Breast epithelium (tissue), 3 donors: ENCODE data around the gene FAM9C.

Source experiments
- POLR2AphosphoS5 ChIP-seq, 3 donors: sonication (generic); formaldehyde crosslinking; IDR thresholded peaks; one replicate each; pipeline ENCODE4 v1.6.1; 2017; ENCODE audit warnings: antibody characterized with exemption in 3 of 3
- TF ChIP-seq, protein P1 (sequence below), 3 donors: fragments of 450-650 bp; IDR thresholded peaks; one replicate each; pipeline ENCODE4 v1.5.1; 2016 to 2017; ENCODE audit warnings: antibody characterized with exemption in 3 of 3, mild to moderate bottlenecking in 3 of 3, moderate library complexity in 3 of 3

DNA sequence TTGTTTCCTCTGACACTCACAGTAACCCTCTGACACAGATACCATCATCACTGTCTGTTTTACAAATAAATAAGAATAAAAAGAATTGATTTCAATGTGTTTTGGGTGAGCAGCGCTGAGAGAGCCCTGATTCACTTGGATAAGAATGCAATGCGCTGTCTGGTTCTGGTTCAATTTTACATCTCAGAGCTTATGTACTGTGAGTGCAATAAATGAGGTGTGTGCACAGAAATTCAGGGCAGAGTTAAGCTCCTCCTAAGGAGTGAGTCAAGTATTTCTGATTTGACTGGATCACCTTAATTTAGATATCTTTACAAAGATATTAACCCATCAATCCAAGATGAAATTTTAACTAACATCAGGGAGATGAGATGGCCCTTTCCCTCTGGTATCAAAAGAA lies 11.2 kb downstream of the FAM9C start:
- TF ChIP-seq, protein P1, sequence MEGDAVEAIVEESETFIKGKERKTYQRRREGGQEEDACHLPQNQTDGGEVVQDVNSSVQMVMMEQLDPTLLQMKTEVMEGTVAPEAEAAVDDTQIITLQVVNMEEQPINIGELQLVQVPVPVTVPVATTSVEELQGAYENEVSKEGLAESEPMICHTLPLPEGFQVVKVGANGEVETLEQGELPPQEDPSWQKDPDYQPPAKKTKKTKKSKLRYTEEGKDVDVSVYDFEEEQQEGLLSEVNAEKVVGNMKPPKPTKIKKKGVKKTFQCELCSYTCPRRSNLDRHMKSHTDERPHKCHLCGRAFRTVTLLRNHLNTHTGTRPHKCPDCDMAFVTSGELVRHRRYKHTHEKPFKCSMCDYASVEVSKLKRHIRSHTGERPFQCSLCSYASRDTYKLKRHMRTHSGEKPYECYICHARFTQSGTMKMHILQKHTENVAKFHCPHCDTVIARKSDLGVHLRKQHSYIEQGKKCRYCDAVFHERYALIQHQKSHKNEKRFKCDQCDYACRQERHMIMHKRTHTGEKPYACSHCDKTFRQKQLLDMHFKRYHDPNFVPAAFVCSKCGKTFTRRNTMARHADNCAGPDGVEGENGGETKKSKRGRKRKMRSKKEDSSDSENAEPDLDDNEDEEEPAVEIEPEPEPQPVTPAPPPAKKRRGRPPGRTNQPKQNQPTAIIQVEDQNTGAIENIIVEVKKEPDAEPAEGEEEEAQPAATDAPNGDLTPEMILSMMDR (IDR thresholded peaks at IDR 0.05): no peak
- TF ChIP-seq POLR2AphosphoS5 (IDR thresholded peaks at IDR 0.05): no peak
